OCI-LY1 (cell line): ENCODE data around the gene CCDC57.

Experiments
- H2AFZ ChIP-seq: fragments of 200-600 bp; sonication (generic), shearing (Covaris generic); 2 replicates; pipeline ENCODE4 v1.6.0; 2014; ENCODE audit warnings: antibody characterized with exemption, mild to moderate bottlenecking, low read length
- H3F3A ChIP-seq: fragments of 200-600 bp; sonication (generic), shearing (Covaris generic); 2 replicates; pipeline ENCODE4 v1.6.0; 2014; ENCODE audit warnings: mild to moderate bottlenecking, antibody characterized with exemption, low read length, moderate library complexity; ENCODE audit not compliant: insufficient read depth
- H3K27ac ChIP-seq: fragments of 200-600 bp; sonication (generic); 2 replicates; pipeline ENCODE4 v1.5.1; 2014; ENCODE audit warnings: low read length, mixed run types, mild to moderate bottlenecking, low read depth; ENCODE audit not compliant: poor library complexity, severe bottlenecking
- H3K27me3 ChIP-seq: fragments of 200-600 bp; sonication (generic); 2 replicates; pipeline ENCODE4 v1.6.0; 2014; ENCODE audit warnings: antibody characterized with exemption, mild to moderate bottlenecking, low read length, moderate library complexity; ENCODE audit not compliant: insufficient read depth
- H3K36me3 ChIP-seq: fragments of 200-600 bp; sonication (generic); 2 replicates; pipeline ENCODE4 v1.6.1; 2014; ENCODE audit warnings: mild to moderate bottlenecking, antibody characterized with exemption, low read length, moderate library complexity, mixed read lengths; ENCODE audit not compliant: insufficient read depth
- H3K4me1 ChIP-seq: fragments of 200-600 bp; sonication (generic); 2 replicates; pipeline ENCODE4 v1.5.1; 2014; ENCODE audit warnings: mild to moderate bottlenecking, low read length, moderate library complexity; ENCODE audit not compliant: insufficient read depth, severe bottlenecking
- H3K4me2 ChIP-seq: fragments of 200-600 bp; sonication (generic), shearing (Covaris generic); 2 replicates; pipeline ENCODE4 v1.6.1; 2014; ENCODE audit warnings: low read length
- H3K4me3 ChIP-seq: fragments of 200-600 bp; sonication (generic); 2 replicates; pipeline ENCODE4 v1.5.1; 2014; ENCODE audit warnings: low read length, low read depth, mild to moderate bottlenecking, mixed read lengths; ENCODE audit not compliant: poor library complexity, severe bottlenecking
- H3K79me2 ChIP-seq: fragments of 200-600 bp; shearing (Covaris generic); 2 replicates; pipeline ENCODE4 v1.6.1; 2016; ENCODE audit warnings: mixed run types, low read length, mixed read lengths; ENCODE audit not compliant: insufficient read depth
- H3K9ac ChIP-seq: fragments of 200-600 bp; sonication (generic), shearing (Covaris generic); 2 replicates; pipeline ENCODE4 v1.6.1; 2014; ENCODE audit warnings: mild to moderate bottlenecking, low read length, mixed read lengths
- H3K9me2 ChIP-seq: fragments of 200-600 bp; sonication (generic), shearing (Covaris generic); 2 replicates; pipeline ENCODE4 v1.6.1; 2014; ENCODE audit warnings: low read depth, mild to moderate bottlenecking, low read length, mixed read lengths
- H3K9me3 ChIP-seq: fragments of 200-600 bp; shearing (Covaris generic); 2 replicates; pipeline ENCODE4 v1.6.1; 2014; ENCODE audit warnings: low read length, mixed read lengths
- H4K20me1 ChIP-seq: fragments of 200-600 bp; sonication (generic), shearing (Covaris generic); 2 replicates; pipeline ENCODE4 v1.6.0; 2016; ENCODE audit warnings: mild to moderate bottlenecking, low read length; ENCODE audit not compliant: insufficient read depth
- EZH2 ChIP-seq: fragments of 200-600 bp; sonication (generic), shearing (Covaris generic); IDR thresholded peaks from 2 replicates; pipeline ENCODE4 v1.8.0; 2017; ENCODE audit warnings: borderline replicate concordance, mixed run types, mild to moderate bottlenecking, antibody characterized with exemption, low read length, moderate library complexity, mixed read lengths
- TF ChIP-seq, protein P1 (sequence below): fragments of 200-600 bp; sonication (generic), shearing (Covaris generic); IDR thresholded peaks from 2 replicates; pipeline ENCODE4 v1.5.1; 2017; ENCODE audit warnings: mild to moderate bottlenecking, antibody characterized with exemption, low read length, moderate library complexity, mixed read lengths

The CCDC57 gene

DNA sequence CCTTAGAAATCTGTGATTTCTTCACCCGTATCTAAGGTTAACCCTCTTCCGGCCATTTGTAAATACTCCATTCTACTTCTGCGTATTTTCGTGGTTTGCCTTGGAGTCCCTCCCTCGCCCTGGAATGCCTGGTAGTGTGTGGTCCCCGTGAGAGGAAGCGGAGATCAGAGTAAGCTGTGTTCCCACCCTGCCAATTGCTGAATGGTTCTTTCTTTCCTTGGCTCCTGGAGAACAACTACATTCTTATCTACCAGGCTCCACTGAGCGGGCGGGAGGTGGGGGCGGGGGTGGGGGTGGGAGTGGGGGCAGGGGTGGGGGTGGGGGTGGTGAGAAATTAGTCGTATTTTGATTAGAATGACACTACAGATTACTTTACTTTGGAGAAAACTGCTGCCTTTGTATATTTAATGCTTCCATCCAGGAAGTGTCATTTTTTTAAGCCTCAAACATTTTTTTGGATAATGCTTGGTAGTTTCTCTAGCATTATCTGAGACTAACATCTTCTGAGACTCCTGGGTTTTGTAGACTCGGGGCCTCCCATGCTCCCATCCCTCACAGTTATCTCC, 93.7 kb downstream of the CCDC57 start:
- no peaks in the 10 kb centered on the region for H3K4me1 ChIP-seq
- H3K9ac ChIP-seq, result no peak overlapping the region

DNA sequence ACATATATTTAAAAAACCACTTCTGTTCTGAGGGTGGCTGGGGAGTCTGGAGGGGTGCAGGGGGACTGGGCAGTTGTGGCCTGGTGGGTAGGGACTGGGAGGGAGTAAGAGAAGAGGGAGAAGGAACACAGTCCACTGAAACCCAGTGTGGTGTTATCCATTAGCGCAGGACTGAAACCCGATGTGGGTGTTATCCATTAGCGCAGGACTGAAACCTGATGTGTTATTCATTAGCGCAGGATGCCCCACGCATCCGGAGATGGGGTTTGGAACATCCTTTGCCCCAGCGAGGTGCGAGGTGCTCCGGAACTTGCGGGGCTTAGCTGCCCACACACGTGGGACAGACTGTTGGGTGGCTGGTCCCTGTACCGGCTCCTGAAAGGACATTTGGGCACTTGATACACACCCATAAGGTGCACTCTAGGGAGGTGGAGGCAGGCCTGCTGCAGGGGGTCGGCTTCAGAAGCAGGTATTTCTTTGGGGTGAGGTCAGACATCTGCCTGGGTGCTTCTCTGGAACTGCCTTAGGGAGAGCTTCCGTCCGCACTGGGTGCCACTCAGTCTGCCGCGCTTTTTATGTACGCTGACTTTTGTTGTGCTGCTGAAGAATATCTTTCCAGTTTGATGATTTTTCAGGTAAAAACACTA, 94.4 kb downstream of the CCDC57 start:
- no peak overlapping the region for H3K27ac ChIP-seq
- H3K4me1 ChIP-seq, result no peaks in the 10 kb centered on the region
- TF ChIP-seq EZH2, result no peak
- TF ChIP-seq, protein P1, sequence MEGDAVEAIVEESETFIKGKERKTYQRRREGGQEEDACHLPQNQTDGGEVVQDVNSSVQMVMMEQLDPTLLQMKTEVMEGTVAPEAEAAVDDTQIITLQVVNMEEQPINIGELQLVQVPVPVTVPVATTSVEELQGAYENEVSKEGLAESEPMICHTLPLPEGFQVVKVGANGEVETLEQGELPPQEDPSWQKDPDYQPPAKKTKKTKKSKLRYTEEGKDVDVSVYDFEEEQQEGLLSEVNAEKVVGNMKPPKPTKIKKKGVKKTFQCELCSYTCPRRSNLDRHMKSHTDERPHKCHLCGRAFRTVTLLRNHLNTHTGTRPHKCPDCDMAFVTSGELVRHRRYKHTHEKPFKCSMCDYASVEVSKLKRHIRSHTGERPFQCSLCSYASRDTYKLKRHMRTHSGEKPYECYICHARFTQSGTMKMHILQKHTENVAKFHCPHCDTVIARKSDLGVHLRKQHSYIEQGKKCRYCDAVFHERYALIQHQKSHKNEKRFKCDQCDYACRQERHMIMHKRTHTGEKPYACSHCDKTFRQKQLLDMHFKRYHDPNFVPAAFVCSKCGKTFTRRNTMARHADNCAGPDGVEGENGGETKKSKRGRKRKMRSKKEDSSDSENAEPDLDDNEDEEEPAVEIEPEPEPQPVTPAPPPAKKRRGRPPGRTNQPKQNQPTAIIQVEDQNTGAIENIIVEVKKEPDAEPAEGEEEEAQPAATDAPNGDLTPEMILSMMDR, result no peak

More for the DNA sequence above, 93.7 kb downstream of the CCDC57 start:
- H3K9me3 ChIP-seq, result no peaks in the 10 kb centered on the region
- no peaks in the 10 kb centered on the region for H4K20me1 ChIP-seq
- H3K4me2 ChIP-seq, result no peak overlapping the region
- no peak overlapping the region for H2AFZ ChIP-seq
- H3K79me2 ChIP-seq, result no peaks in the 10 kb centered on the region
- no peaks in the 10 kb centered on the region; the same call in 1 of the 2 replicates for H3K36me3 ChIP-seq
- H3F3A ChIP-seq, result no peaks in the 10 kb centered on the region
- peaks cover 21% of the 10 kb centered on the region; the same call in 1 of the 2 replicates for H3K27me3 ChIP-seq
- no peak overlapping the region for H3K27ac ChIP-seq
- H3K9me2 ChIP-seq, result no peaks in the 10 kb centered on the region
- TF ChIP-seq, protein P1, result no peak
- TF ChIP-seq EZH2, result no peak
- no peak overlapping the region for H3K4me3 ChIP-seq

DNA sequence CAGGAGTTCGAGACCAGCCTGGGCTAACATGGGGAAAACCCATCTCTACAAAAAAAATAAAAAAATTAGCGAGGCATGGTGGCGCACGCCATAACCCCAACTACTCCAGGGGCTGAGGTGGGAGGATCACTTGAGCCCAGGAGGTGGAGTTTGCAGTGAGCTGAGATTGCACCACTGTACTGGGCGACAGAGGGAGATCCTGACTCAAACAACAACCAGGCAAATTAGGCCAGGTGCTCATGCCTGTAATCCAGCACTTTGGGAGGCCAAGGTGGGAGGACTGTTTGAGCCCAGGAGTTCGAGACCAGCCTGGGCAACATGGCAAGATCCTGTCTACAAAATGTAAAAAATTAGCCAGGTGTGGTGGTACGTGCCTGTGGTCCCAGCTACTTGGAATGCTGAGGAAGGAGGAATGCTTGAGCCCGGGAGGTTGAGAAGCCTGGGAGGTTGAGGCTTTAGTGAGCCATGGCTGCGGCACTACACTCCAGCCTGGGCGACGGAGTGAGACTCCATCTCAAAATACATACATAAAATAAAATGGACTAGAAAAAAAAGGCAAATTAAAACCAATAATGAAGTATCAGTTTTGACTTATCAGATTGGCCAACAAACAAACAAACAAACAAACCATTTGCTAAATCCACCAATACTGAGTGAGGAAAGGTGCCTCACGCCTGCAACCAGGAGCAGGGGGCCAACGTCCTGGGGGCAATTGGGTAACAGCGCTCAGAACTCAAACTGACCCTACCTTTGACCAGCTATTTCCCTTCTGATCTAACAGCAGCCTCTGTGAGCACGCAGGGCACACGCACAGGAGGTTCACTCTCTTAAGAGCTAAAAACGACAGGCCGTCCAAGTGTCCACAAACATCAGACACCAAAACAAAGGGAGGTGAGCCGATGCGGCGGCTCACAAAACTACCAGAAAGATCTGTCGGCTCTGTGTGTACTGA, 95.2 kb downstream of the CCDC57 start:
- H3K9me3 ChIP-seq, result no peaks in the 10 kb centered on the region
- no peaks in the 10 kb centered on the region for H3K79me2 ChIP-seq
- no peaks in the 10 kb centered on the region; the same call in 1 of the 2 replicates for H3K36me3 ChIP-seq
- H4K20me1 ChIP-seq, result no peaks in the 10 kb centered on the region
- H3K9ac ChIP-seq, result no peak overlapping the region
- peaks cover 30% of the 10 kb centered on the region for H3K27me3 ChIP-seq
- H3K4me3 ChIP-seq, result no peak overlapping the region
- H3K9me2 ChIP-seq, result no peaks in the 10 kb centered on the region
- H2AFZ ChIP-seq, result no peak overlapping the region
- H3K4me1 ChIP-seq, result no peaks in the 10 kb centered on the region
- TF ChIP-seq, protein P1, result no peak
- no peak for TF ChIP-seq EZH2
- no peak overlapping the region for H3K27ac ChIP-seq
- H3F3A ChIP-seq, result no peaks in the 10 kb centered on the region
- no peak overlapping the region for H3K4me2 ChIP-seq

More for the DNA sequence above, 94.4 kb downstream of the CCDC57 start:
- Histone ChIP-seq H3K4me2 (no peak overlapping the region), H3K79me2 (no peaks in the 10 kb centered on the region), H3K9ac (no peak overlapping the region), H3K9me2 (no peaks in the 10 kb centered on the region), H3K36me3 (no peaks in the 10 kb centered on the region; the same call in 1 of the 2 replicates), H3F3A (no peaks in the 10 kb centered on the region), H3K27me3 (peaks cover 24% of the 10 kb centered on the region), H3K4me3 (no peak overlapping the region), H2AFZ (no peak overlapping the region), H4K20me1 (no peaks in the 10 kb centered on the region), H3K9me3 (no peaks in the 10 kb centered on the region)
